Gastroesophageal sphincter (tissue), 3 donors: ENCODE results near the gene LRRC74A.

ENCODE experiments used
- CTCF ChIP-seq, 4 experiments: fragments of 200-600 bp in 2 of 4; fragments of 450-650 bp in 2 of 4; sonication (generic) in 1 of 4; IDR thresholded peaks; one replicate each; pipeline ENCODE4 v1.5.1; 2017 to 2019; ENCODE audit warnings: antibody characterized with exemption in 4 of 4, mild to moderate bottlenecking in 2 of 4, moderate library complexity in 2 of 4
- POLR2A ChIP-seq, 2 donors: fragments of 450-650 bp; IDR thresholded peaks; one replicate each; pipeline ENCODE4 v1.6.1; 2017; ENCODE audit warnings: antibody characterized with exemption in 2 of 2, mild to moderate bottlenecking in 2 of 2, moderate library complexity in 1 of 2

DNA sequence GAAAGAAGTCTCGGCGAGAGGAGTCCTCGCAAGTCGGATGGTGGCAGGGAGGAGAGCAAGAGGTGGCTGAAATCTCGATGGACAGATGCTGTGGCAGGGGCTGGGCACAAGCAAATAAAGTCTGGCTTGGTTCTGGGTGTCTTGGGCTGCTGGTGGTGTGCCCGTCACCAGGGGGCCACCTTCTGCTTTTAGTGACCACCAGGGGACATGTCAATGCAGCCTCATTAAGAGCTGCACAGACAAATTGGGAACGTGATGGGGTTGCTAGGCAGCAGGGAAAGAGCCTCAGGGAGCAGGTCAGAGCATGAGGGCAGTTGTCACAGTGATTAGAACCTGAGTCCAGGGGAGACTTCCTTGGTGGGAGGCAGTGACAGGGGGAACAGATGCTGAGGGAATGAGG, 44.0 kb downstream of the LRRC74A start:
- no peak for TF ChIP-seq CTCF (IDR thresholded peaks at IDR 0.05)
- no peak for TF ChIP-seq POLR2A (IDR thresholded peaks at IDR 0.05)
